Vagina (tissue), 2 donors: ENCODE data around the gene ZNF484.

ENCODE experiments used
- POLR2A ChIP-seq, 2 donors: fragments of 450-650 bp; IDR thresholded peaks; one replicate each; pipeline ENCODE4 v1.6.1; 2017; ENCODE audit warnings: antibody characterized with exemption in 2 of 2, mild to moderate bottlenecking in 2 of 2, moderate library complexity in 2 of 2
- POLR2AphosphoS5 ChIP-seq, 2 donors: sonication (generic); formaldehyde crosslinking; IDR thresholded peaks; one replicate each; pipeline ENCODE4 v1.9.0; 2017; ENCODE audit warnings: antibody characterized with exemption in 2 of 2, mild to moderate bottlenecking in 2 of 2, low read depth in 1 of 2; ENCODE audit not compliant: insufficient read depth in 1 of 2
- TF ChIP-seq, protein P1 (sequence below), 3 experiments: fragments of 450-650 bp in 2 of 3; fragments of 200-600 bp in 1 of 3; sonication (generic) in 1 of 3; IDR thresholded peaks; one replicate each; pipeline ENCODE4 v1.5.1; 2017 to 2019; ENCODE audit warnings: antibody characterized with exemption in 3 of 3, mild to moderate bottlenecking in 2 of 3, moderate library complexity in 2 of 3

DNA sequence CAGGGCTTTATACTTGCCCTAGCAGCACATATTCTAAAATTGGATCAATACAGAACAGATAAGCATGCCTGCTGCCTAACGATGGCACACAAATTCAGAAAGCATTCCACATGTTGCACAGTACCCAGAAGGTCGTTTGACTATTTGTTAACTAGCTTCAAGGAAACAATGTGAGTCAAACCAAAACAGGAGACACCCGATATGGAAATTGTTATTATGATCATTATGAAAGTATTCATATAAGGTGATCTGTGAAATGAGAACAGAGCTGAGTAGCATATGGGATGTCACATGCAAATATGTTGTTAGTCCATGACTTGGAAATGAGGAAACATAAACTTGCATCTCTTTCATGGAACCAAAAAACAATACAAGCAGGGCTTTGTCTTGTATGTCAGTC lies 56.9 kb downstream of the ZNF484 start:
- TF ChIP-seq, protein P1, sequence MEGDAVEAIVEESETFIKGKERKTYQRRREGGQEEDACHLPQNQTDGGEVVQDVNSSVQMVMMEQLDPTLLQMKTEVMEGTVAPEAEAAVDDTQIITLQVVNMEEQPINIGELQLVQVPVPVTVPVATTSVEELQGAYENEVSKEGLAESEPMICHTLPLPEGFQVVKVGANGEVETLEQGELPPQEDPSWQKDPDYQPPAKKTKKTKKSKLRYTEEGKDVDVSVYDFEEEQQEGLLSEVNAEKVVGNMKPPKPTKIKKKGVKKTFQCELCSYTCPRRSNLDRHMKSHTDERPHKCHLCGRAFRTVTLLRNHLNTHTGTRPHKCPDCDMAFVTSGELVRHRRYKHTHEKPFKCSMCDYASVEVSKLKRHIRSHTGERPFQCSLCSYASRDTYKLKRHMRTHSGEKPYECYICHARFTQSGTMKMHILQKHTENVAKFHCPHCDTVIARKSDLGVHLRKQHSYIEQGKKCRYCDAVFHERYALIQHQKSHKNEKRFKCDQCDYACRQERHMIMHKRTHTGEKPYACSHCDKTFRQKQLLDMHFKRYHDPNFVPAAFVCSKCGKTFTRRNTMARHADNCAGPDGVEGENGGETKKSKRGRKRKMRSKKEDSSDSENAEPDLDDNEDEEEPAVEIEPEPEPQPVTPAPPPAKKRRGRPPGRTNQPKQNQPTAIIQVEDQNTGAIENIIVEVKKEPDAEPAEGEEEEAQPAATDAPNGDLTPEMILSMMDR (IDR thresholded peaks at IDR 0.05) = no peak
- no peak for TF ChIP-seq POLR2A (IDR thresholded peaks at IDR 0.05)
- TF ChIP-seq POLR2AphosphoS5 (IDR thresholded peaks at IDR 0.05; ENCODE audit: insufficient read depth in 1 of 2, low read depth in 1 of 2) = no peak
